HL-60 (cell line): ENCODE results near the gene OBP2A.

Experiments
- GABPA ChIP-seq: IDR thresholded peaks from 2 replicates; pipeline ENCODE4 v1.6.1; 2012; ENCODE audit warnings: low read depth
- POLR2AphosphoS5 ChIP-seq: IDR thresholded peaks from 2 replicates; pipeline ENCODE4 v1.6.1; 2012; ENCODE audit warnings: low read depth
- REST ChIP-seq: IDR thresholded peaks from 2 replicates; pipeline ENCODE4 v1.6.1; 2012; ENCODE audit warnings: low read depth; ENCODE audit not compliant: insufficient replicate concordance
- SPI1 ChIP-seq: IDR thresholded peaks from 2 replicates; pipeline ENCODE4 v1.6.1; 2012; ENCODE audit warnings: low read depth, mild to moderate bottlenecking, borderline replicate concordance
- TF ChIP-seq, protein P1 (sequence below): IDR thresholded peaks from one replicate; pipeline ENCODE4 v1.5.1; 2011; ENCODE audit warnings: low read length, control low read depth, inconsistent platforms; ENCODE audit not compliant: insufficient read depth

- TF ChIP-seq, protein P1, sequence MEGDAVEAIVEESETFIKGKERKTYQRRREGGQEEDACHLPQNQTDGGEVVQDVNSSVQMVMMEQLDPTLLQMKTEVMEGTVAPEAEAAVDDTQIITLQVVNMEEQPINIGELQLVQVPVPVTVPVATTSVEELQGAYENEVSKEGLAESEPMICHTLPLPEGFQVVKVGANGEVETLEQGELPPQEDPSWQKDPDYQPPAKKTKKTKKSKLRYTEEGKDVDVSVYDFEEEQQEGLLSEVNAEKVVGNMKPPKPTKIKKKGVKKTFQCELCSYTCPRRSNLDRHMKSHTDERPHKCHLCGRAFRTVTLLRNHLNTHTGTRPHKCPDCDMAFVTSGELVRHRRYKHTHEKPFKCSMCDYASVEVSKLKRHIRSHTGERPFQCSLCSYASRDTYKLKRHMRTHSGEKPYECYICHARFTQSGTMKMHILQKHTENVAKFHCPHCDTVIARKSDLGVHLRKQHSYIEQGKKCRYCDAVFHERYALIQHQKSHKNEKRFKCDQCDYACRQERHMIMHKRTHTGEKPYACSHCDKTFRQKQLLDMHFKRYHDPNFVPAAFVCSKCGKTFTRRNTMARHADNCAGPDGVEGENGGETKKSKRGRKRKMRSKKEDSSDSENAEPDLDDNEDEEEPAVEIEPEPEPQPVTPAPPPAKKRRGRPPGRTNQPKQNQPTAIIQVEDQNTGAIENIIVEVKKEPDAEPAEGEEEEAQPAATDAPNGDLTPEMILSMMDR: no peak
- no peak for TF ChIP-seq POLR2AphosphoS5
- TF ChIP-seq REST: no peak
- TF ChIP-seq GABPA: no peak
- no peak for TF ChIP-seq SPI1
These were observed 43.1 kb downstream of the OBP2A start for GRCh38 chr9:135588886-135589595.
